ENCODE data around the gene CERCAM.

CERCAM gene

DNA sequence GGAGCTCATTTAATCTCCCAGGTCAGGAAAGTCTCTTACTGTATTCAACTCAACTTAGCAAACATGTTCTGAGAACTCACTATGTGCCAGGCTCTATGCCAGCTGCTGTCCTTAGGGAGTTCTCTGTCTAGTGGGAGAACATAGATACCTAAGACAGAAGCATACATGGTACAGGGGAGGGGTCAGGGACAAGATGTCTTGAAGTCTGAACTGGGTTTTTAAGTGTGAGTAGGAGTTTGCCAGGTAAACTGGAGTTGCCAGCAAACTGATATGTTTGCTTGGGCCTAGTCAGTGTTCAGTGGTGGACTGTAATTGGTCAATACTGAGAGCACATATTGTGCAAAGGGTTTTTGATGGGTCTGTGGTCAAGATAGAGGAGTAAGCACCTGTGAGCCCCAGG lies 65.5 kb downstream of the CERCAM start:
- peaks cover 94% of the 10 kb centered on the region for H3K36me3 Mint-ChIP-seq (ENCODE audit: low read depth)

More for the DNA sequence above, 65.5 kb downstream of the CERCAM start:
- Mint-ChIP-seq H3K4me1 (ENCODE audit: low read depth) (no peaks in the 10 kb centered on the region), H3K27me3 (no peaks in the 10 kb centered on the region), H3K9me3 (no peaks in the 10 kb centered on the region), H3K27ac (no peak overlapping the region), H3K4me3 (no peak overlapping the region)
- DNase-seq, result no peak

All from activated T-cell treated with anti-CD3 and anti-CD28 coated beads, Interleukin-2, amount 50 U/mL, for 24 hours (primary cell).